T-cell (primary cell): Measurements from ENCODE around the gene OCSTAMP. TPM values are rescaled to one million over a fixed set of nuclear protein-coding genes. Genes with fewer than 3 reads are reported as not detected.

Experiments
- ATAC-seq, 4 experiments: fragments of 200-7000 bp in 3 of 4; fragments of 150-1000 bp in 1 of 4; cut with Tn5 transposase; replicated peaks in 1 of 4; 1 replicate in 3 of 4; 2 replicates in 1 of 4; pipeline ENCODE4 v1.10.0; 2021; ENCODE audit warnings: moderate library complexity in 3 of 4, mild to moderate bottlenecking in 2 of 4, moderate number of reproducible peaks in 1 of 4
- CTCF ChIA-PET, 2 donors: fragments of 300-600 bp; sonication (Branson Sonifier 250); formaldehyde crosslinking; loops; one replicate each; lab custom pipeline; 2022; ENCODE audit warnings: antibody characterized with exemption in 2 of 2; lab: Charles Lee
- POLR2A ChIA-PET, 2 donors: fragments of 300-600 bp; sonication (Branson Sonifier 250); formaldehyde crosslinking; loops; one replicate each; lab custom pipeline; 2022; ENCODE audit warnings: antibody characterized with exemption in 2 of 2; lab: Charles Lee
- DNase-seq, 35 experiments: peaks; one replicate each; pipeline versions ENCODE4 v3.0.0 to v3.0.0-alpha.2; 2013 to 2023
- H3K27ac ChIP-seq: one replicate; pipeline ENCODE4 v1.5.1; 2013; ENCODE audit warnings: low read length
- H3K27me3 ChIP-seq, 2 experiments: replicated peaks in 1 of 2; 1 replicate in 1 of 2; 2 replicates in 1 of 2; pipeline versions ENCODE4 v1.6.1 to v1.7.0; 2013; ENCODE audit warnings: low read length in 1 of 2, mixed read lengths in 1 of 2; ENCODE audit not compliant: control insufficient read depth in 2 of 2, insufficient read depth in 2 of 2; ENCODE audit errors: extremely low read depth in 1 of 2
- H3K36me3 ChIP-seq, 2 donors: 1 replicate in 1 of 2; 2 replicates in 1 of 2; pipeline versions ENCODE4 v1.6.1 to v1.7.0; 2013; ENCODE audit warnings: low read length in 1 of 2; ENCODE audit not compliant: control insufficient read depth in 2 of 2, insufficient read depth in 1 of 2; ENCODE audit errors: extremely low read depth in 1 of 2
- H3K4me1 ChIP-seq, 2 experiments: 1 replicate in 1 of 2; 2 replicates in 1 of 2; pipeline versions ENCODE4 v1.6.1 to v1.7.0; 2013; ENCODE audit warnings: low read length in 2 of 2, mixed read lengths in 1 of 2; ENCODE audit not compliant: insufficient read depth in 2 of 2, control insufficient read depth in 1 of 2; ENCODE audit errors: extremely low read depth in 1 of 2
- H3K4me3 ChIP-seq, 2 donors: 1 replicate in 1 of 2; 2 replicates in 1 of 2; pipeline versions ENCODE4 v1.5.1 to v1.7.0; 2013; ENCODE audit warnings: mild to moderate bottlenecking in 2 of 2, low read length in 1 of 2, moderate library complexity in 1 of 2; ENCODE audit not compliant: control insufficient read depth in 1 of 2; ENCODE audit errors: extremely low read depth in 1 of 2
- H3K9me3 ChIP-seq: 2 replicates; pipeline ENCODE4 v1.7.0; 2013
- H3K27ac Mint-ChIP-seq, 2 donors: one replicate each; pipeline ENCODE4 v1.8.0; 2020 to 2021; ENCODE audit warnings: mild to moderate bottlenecking in 2 of 2, mixed read lengths in 2 of 2
- H3K27me3 Mint-ChIP-seq, 2 donors: one replicate each; pipeline ENCODE4 v1.8.0; 2021 to 2022; ENCODE audit warnings: mixed read lengths in 2 of 2
- H3K36me3 Mint-ChIP-seq: one replicate; pipeline ENCODE4 v1.8.0; 2021; ENCODE audit warnings: mixed read lengths
- H3K4me1 Mint-ChIP-seq, 3 donors: one replicate each; pipeline ENCODE4 v1.8.0; 2020 to 2022; ENCODE audit warnings: mixed read lengths in 3 of 3, mild to moderate bottlenecking in 1 of 3
- H3K4me3 Mint-ChIP-seq, 3 donors: one replicate each; pipeline ENCODE4 v1.8.0; 2020 to 2022; ENCODE audit warnings: mild to moderate bottlenecking in 3 of 3, mixed read lengths in 3 of 3, moderate library complexity in 3 of 3
- H3K9me3 Mint-ChIP-seq, 3 donors: one replicate each; pipeline ENCODE4 v1.8.0; 2020 to 2022; ENCODE audit warnings: mixed read lengths in 3 of 3
- WGBS: methylation state at CpG from one replicate; pipeline ENCODE4 v1.1.5; 2013; ENCODE audit warnings: missing lambda C conversion rate; ENCODE audit not compliant: insufficient coverage; 5-methylcytosine and 5-hydroxymethylcytosine counted together
- total RNA-seq, 35 experiments: library from RNA in 6 of 35; stranded (reverse) in 6 of 35; fragments of 120-200 nt in 1 of 35; gene quantifications; one replicate each; pipeline versions ENCODE4 v1.2.1 to v1.2.4 and lab custom pipeline; 2013 to 2026

Gene OCSTAMP
- total RNA-seq, 5 donors from 2014 or later (not counting 1 experiment from before 2014, with no cell fraction given), result not detected

DNA sequence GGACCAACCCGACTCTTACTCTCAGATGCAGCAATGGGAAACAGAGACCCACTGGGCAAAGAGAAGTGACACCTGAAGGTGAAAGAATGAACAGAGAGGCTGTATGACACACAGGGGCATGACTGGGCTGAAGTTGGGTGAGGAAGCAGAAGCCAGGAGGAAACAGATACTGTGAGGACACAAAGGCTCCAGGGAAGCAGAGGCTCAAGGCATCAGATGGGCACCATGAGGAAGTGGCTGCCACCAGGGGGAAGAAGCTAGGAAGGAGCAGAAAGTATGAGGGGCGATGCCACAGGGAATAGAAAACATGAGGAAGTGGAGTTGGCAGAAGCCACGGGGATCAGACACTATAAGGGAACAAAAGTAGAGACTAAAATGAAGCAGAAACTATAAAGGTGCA is 30.9 kb upstream of the OCSTAMP start:
- H3K27ac ChIP-seq, result no peak overlapping the region
- no peak for DNase-seq
- H3K27me3 ChIP-seq, result peaks cover 2 to 12% of the 10 kb centered on the region in 2 experiments
- Mint-ChIP-seq H3K27me3 (peaks cover 10 to 12% of the 10 kb centered on the region in 2 donors), H3K27ac (no peak overlapping the region), H3K9me3 (no peaks in the 10 kb centered on the region), H3K4me1 (no peaks in the 10 kb centered on the region), H3K36me3 (no peaks in the 10 kb centered on the region), H3K4me3 (no peak overlapping the region)
- ATAC-seq, result no peak
- ChIA-PET CTCF (no interaction called here), POLR2A (no interaction called here)
- no peaks in the 10 kb centered on the region for H3K36me3 ChIP-seq
- H3K4me3 ChIP-seq, result no peak overlapping the region
- no peaks in the 10 kb centered on the region for H3K4me1 ChIP-seq
- no peaks in the 10 kb centered on the region for H3K9me3 ChIP-seq
- 91% methylated on average over 2 of the region's 3 CpGs for WGBS

- ATAC-seq, result no peak
- no peak overlapping the region for H3K4me3 ChIP-seq
- peaks cover 2 to 16% of the 10 kb centered on the region in 2 experiments for H3K27me3 ChIP-seq
- no peak overlapping the region for H3K4me3 Mint-ChIP-seq
- H3K36me3 ChIP-seq, result no peaks in the 10 kb centered on the region
- WGBS, result 100% methylated on average over 2 of the region's 2 CpGs
- H3K9me3 Mint-ChIP-seq, result no peaks in the 10 kb centered on the region
- no peaks in the 10 kb centered on the region for H3K4me1 Mint-ChIP-seq
- no peaks in the 10 kb centered on the region for H3K9me3 ChIP-seq
- CTCF ChIA-PET, result interaction anchor here in 1 of 2 donors (0.5 kb wide), 1 partner anchor 53 kb away, joined by 3 read pairs; no protein-coding TSS in a partner anchor
- DNase-seq, result no peak
- H3K27ac ChIP-seq, result no peak overlapping the region
- POLR2A ChIA-PET, result no interaction called here
- peaks cover 10 to 12% of the 10 kb centered on the region in 2 donors for H3K27me3 Mint-ChIP-seq
- no peaks in the 10 kb centered on the region for H3K36me3 Mint-ChIP-seq
- no peak overlapping the region for H3K27ac Mint-ChIP-seq
- no peaks in the 10 kb centered on the region for H3K4me1 ChIP-seq
Measured at GRCh38 chr20:46580613-46581205, 30.3 kb upstream of the OCSTAMP start.

GRCh38 chr20:46578745-46579144 is 28.3 kb upstream of the OCSTAMP start:
- DNase-seq, result no peak
- Mint-ChIP-seq H3K36me3 (no peaks in the 10 kb centered on the region), H3K27me3 (peaks cover 12 to 17% of the 10 kb centered on the region in 2 donors), H3K9me3 (no peaks in the 10 kb centered on the region), H3K4me3 (no peak overlapping the region), H3K27ac (no peak overlapping the region), H3K4me1 (no peaks in the 10 kb centered on the region)
- H3K27me3 ChIP-seq, result peaks cover 0 to 14% of the 10 kb centered on the region in 2 experiments
- H3K4me3 ChIP-seq, result no peak overlapping the region
- H3K36me3 ChIP-seq, result no peaks in the 10 kb centered on the region
- no peaks in the 10 kb centered on the region for H3K4me1 ChIP-seq
- no peak overlapping the region for H3K27ac ChIP-seq
- 45% methylated on average over 2 of the region's 7 CpGs for WGBS
- H3K9me3 ChIP-seq, result no peaks in the 10 kb centered on the region
- no peak for ATAC-seq
- CTCF ChIA-PET, result no interaction called here
- POLR2A ChIA-PET, result no interaction called here

GRCh38 chr20:46576774-46577395 is 26.4 kb upstream of the OCSTAMP start:
- Mint-ChIP-seq H3K27ac (no peak overlapping the region), H3K9me3 (no peaks in the 10 kb centered on the region), H3K4me1 (no peaks in the 10 kb centered on the region), H3K27me3 (peaks cover 16 to 20% of the 10 kb centered on the region in 2 donors), H3K36me3 (no peaks in the 10 kb centered on the region), H3K4me3 (no peak overlapping the region)
- H3K4me1 ChIP-seq, result no peaks in the 10 kb centered on the region
- ATAC-seq, result no peak
- ChIA-PET CTCF (no interaction called here), POLR2A (no interaction called here)
- 75% methylated on average over 5 of the region's 6 CpGs for WGBS
- peaks cover 0 to 12% of the 10 kb centered on the region in 2 experiments for H3K27me3 ChIP-seq
- H3K4me3 ChIP-seq, result no peak overlapping the region
- H3K36me3 ChIP-seq, result no peaks in the 10 kb centered on the region
- no peak for DNase-seq
- H3K27ac ChIP-seq, result no peak overlapping the region
- no peaks in the 10 kb centered on the region for H3K9me3 ChIP-seq

- Mint-ChIP-seq H3K4me3 (no peak overlapping the region), H3K27me3 (peaks cover 8 to 15% of the 10 kb centered on the region in 2 donors), H3K9me3 (no peaks in the 10 kb centered on the region), H3K4me1 (no peaks in the 10 kb centered on the region), H3K36me3 (no peaks in the 10 kb centered on the region), H3K27ac (no peak overlapping the region)
- Histone ChIP-seq H3K4me3 (no peak overlapping the region), H3K9me3 (no peaks in the 10 kb centered on the region), H3K36me3 (no peaks in the 10 kb centered on the region), H3K27me3 (peaks cover 0 to 12% of the 10 kb centered on the region in 2 experiments), H3K4me1 (no peaks in the 10 kb centered on the region), H3K27ac (no peak overlapping the region)
- no peak for DNase-seq
- CTCF ChIA-PET, result no interaction called here
- WGBS, result 18% methylated on average over 6 of the region's 9 CpGs
- ATAC-seq, result no peak
- POLR2A ChIA-PET, result no interaction called here
Measured at GRCh38 chr20:46575937-46576461, 25.5 kb upstream of the OCSTAMP start.

DNA sequence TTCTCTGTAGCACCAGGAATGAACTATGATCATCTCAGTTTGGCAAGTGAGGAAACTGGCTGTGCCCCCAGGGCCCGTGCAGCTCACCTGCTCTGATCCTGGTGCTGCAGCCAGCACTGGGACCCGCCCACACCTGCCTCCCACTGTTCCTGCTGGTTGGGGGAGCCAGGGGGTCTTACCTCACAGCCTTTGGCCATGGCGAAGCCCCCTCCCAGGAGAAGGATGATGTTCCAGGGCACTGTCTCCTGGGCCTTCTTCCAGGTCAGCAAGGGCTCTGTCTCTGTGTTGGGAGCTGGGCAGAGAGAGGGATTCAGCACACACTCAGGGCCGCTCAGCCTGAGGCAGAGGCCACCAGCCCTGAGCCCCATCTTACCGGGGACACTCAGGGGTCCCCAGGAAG is 24.9 kb upstream of the OCSTAMP start:
- Histone ChIP-seq H3K4me3 (no peak overlapping the region), H3K27me3 (peaks cover 0 to 12% of the 10 kb centered on the region in 2 experiments), H3K27ac (no peak overlapping the region), H3K4me1 (no peaks in the 10 kb centered on the region), H3K9me3 (no peaks in the 10 kb centered on the region), H3K36me3 (no peaks in the 10 kb centered on the region)
- DNase-seq (no peak), ATAC-seq (no peak)
- Mint-ChIP-seq H3K9me3 (no peaks in the 10 kb centered on the region), H3K27ac (no peak overlapping the region), H3K4me3 (no peak overlapping the region), H3K27me3 (peaks cover 8 to 18% of the 10 kb centered on the region in 2 donors), H3K4me1 (no peaks in the 10 kb centered on the region), H3K36me3 (no peaks in the 10 kb centered on the region)
- POLR2A ChIA-PET, result no interaction called here
- whole genome bisulfite sequencing, result 55% methylated on average over 4 of the region's 5 CpGs
- CTCF ChIA-PET, result no interaction called here
